Suppressor macrophage treated with lipopolysaccharide for 1 hour (primary cell): ENCODE data around the gene PDLIM7.
"Not testable (repeated sequence)": the region's sequence is repeated elsewhere in the genome, so short reads cannot be mapped to it uniquely, and the experiment has no call there.

Experiments used
- DNase-seq, 3 donors: peaks; one replicate each; pipeline ENCODE4 v3.0.0-alpha.2; 2020 to 2022

PDLIM7 gene

GRCh38 chr5:177490311-177490991 lies 7.0 kb downstream of the PDLIM7 start:
- DNase-seq, result peak in 1 of 3 donors; percentile 41

GRCh38 chr5:177489119-177489716 lies 8.2 kb downstream of the PDLIM7 start:
- no peak for DNase-seq

GRCh38 chr5:177487975-177488374 lies 9.4 kb downstream of the PDLIM7 start:
- DNase-seq, result no peak

GRCh38 chr5:177487144-177487543 lies 10.3 kb downstream of the PDLIM7 start:
- DNase-seq, result no peak

- DNase-seq, result no peak
Measured at GRCh38 chr5:177486256-177486655, 11.1 kb downstream of the PDLIM7 start.

DNA sequence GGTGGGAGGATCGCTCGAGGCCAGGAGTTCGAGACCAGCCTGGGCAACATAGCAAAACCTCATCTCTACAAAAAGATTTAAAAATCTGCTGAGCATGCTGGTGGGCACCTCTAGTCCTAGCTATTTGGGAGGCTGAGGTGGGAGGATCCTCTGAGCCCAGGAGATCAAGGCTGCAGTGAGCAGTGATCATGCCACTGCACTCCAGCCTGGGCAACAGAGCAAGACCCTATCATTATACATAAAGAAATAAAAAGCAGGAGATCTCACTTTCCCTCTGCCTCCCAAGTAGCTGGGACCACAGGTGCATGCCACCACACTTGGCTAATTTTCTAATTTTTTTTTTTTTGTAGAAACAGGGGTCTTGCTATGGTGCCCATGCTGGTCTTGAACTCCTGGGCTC lies 11.7 kb downstream of the PDLIM7 start:
- not testable (repeated sequence) for DNase-seq

- no peak for DNase-seq
Measured at GRCh38 chr5:177484902-177485549, 12.4 kb downstream of the PDLIM7 start.

DNA sequence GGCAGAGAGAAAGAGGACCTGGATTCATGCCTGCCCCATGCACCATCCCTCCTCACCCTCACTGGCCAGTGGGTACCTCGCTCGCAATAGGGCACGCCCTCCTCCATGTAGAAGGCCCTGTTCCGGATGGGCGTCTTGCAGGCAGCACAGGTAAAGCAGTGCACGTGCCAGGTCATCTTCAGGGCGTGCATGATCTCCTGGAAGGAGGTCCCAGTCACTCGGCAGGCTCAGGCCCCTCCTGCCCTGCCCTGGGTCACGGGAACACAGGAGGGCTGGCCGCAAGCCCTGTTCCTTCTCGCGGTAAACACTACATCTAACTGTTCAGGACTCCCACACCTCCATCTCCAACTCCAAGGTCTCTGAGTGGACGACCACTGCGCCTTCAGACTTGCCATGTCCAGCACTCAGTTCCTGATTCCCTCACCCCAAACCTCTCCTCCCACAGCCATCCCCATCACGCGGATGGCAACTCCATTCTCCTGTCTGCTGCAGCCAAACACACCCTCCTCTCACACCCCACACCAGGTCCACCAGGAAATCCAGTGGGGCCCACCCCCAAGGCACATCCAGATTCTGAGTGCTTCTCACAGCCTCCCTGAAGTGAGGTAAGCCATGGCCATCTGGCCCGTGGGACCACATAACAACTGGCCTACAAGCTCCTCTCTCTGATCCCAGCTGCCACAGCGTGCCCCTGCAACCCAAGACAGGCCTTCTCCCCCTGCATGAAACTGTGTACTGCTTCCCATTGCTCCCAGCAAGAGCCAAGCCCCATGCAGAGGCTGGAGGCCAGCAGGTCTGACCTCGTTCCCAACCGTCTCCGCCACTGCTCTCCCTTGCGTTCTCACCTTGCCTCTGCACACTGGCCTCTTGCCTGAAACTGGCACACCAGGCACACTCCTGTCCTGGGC lies 13.2 kb downstream of the PDLIM7 start:
- DNase-seq, result no peak

- no peak for DNase-seq
Measured at GRCh38 chr5:177483042-177483441, 14.4 kb downstream of the PDLIM7 start.

- DNase-seq, result no peak
Measured at GRCh38 chr5:177482359-177482795, 15.0 kb downstream of the PDLIM7 start.

- DNase-seq, result peak in 2 of 3 donors; percentile 34 to 57
Measured at GRCh38 chr5:177479774-177480173, 17.6 kb downstream of the PDLIM7 start.

DNA sequence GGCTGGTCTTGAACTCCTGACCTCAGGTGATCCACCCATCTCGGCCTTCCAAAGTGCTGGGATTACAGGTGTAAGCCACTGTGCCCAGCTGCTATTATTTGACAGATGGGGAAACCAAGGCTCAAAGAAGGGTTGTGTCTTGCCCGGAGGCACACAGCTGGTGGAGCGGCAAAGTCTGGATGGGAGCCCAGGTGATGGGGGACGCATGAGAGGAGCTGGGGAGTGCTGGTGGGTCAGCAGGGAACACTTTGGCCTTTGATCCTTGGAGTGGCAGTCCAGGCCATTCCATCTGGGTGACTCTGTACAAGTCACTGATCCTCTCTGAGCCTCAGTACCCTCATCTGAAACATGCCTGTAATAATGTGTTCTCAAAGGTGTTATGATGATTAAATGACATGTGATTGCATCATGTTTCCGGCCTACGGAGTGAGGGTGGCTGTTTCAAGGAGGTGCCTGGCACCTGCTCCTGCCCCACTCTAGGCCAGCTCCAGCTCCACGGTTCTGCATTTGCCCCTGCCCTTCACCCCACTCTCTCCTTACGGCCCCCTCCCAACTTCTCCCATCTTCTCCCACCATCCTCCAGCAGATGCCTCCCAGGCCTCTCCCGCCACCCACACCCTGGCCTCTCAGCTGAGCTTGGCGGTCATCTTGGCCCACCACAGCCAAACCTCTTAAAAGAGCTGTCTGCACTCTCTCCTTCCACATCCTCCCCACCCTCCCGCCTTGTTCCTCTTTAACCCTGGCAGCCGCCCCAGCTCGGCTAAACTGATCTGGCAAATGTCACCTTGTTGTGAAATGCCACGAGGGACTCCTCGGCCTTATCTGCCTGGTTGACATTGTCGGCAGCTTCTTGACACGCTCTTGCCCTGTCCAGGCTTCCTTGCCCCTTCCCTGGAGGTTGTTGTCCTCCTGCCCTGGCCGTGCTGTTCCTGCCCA lies 18.4 kb downstream of the PDLIM7 start:
- peak; percentile 78 to 82 (median 78) for DNase-seq

GRCh38 chr5:177477701-177478477 lies 19.5 kb downstream of the PDLIM7 start:
- peak in 1 of 3 donors; percentile 34 for DNase-seq

- peak in 1 of 3 donors; percentile 33 for DNase-seq
Measured at GRCh38 chr5:177476531-177477233, 20.7 kb downstream of the PDLIM7 start.

DNA sequence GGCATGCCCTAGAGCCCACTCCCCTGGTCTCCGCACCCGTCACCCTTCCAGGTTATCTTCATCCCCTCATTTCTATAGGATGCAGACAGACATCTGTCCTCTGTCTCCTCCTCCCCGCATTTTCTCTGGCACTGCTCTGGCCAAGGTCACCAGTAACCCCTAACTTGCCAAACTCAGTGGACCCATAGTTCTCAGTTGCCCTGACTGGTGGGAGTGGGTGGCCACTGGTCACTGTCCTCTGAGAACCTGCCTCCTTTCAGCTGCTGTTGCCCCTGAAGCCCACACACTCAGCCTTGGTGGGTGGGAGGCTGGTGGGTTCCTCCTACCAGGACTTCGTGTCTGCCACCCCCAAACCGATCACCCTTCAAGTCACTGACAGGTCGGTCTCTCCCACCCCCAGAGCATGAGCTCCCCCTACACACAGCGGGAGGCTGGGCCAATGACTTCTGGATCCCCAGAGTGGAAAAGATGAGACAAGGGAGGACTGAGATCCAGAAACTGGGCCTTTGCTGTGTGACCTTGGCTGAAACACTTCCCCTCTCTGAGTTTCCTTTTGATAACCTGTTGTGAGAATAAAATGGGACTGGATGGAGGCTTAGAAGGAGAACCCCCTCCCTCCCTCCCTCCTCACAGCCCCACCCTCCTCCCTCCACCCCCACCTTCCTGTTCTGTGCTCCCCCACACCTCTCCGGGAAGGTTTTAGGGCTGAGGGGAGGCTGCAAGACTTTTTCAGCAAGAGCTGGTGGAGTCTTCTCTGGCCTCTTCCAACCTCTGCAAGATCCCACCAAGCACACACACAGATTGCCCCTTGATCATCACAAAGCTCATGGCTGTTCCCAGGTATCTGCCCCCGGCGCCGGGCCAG lies 21.6 kb downstream of the PDLIM7 start:
- DNase-seq, result no peak

- peak in 1 of 3 donors; percentile 31 for DNase-seq
Measured at GRCh38 chr5:177474846-177475562, 22.4 kb downstream of the PDLIM7 start.

GRCh38 chr5:177474002-177474476 lies 23.4 kb downstream of the PDLIM7 start:
- DNase-seq, result no peak

GRCh38 chr5:177473443-177474001 lies 23.9 kb downstream of the PDLIM7 start, which contains the start of gene DBN1:
Gene DBN1, minus strand, starts transcription at chr5:177473634. Its CDS starts 113 bp downstream, at chr5:177473521.
- DNase-seq, result peak in 1 of 3 donors; percentile 59
